ENCODE data around the gene TAC4.

The TAC4 gene

GRCh38 chr17:49848019-49848473 is at the start of gene TAC4:
TAC4 (minus strand) TSS chr17:49848069; CDS start chr17:49848017, 52 bp downstream.
- DNase-seq: no peak

GRCh38 chr17:49896860-49897259 is 49.0 kb upstream of the TAC4 start:
- DNase-seq: no peak

- no peak for DNase-seq
Observed at GRCh38 chr17:49896222-49896621, 48.4 kb upstream of the TAC4 start.

- DNase-seq: no peak
Observed at GRCh38 chr17:49895812-49896211, 47.9 kb upstream of the TAC4 start.

- no peak for DNase-seq
Observed at GRCh38 chr17:49894761-49895160, 46.9 kb upstream of the TAC4 start.

- no peak for DNase-seq
Observed at GRCh38 chr17:49891694-49892389, 44.0 kb upstream of the TAC4 start.

GRCh38 chr17:49891271-49891670 is 43.4 kb upstream of the TAC4 start:
- DNase-seq: no peak

GRCh38 chr17:49890852-49891251 is 43.0 kb upstream of the TAC4 start:
- DNase-seq: no peak

- no peak for DNase-seq
Observed at GRCh38 chr17:49890077-49890821, 42.4 kb upstream of the TAC4 start.

GRCh38 chr17:49889500-49889899 is 41.6 kb upstream of the TAC4 start:
- DNase-seq: no peak

GRCh38 chr17:49887744-49888360 is 40.0 kb upstream of the TAC4 start:
- no peak for DNase-seq

- no peak for DNase-seq
Observed at GRCh38 chr17:49887086-49887743, 39.3 kb upstream of the TAC4 start.

GRCh38 chr17:49886036-49886435 is 38.2 kb upstream of the TAC4 start:
- DNase-seq: no peak

- no peak for DNase-seq
Observed at GRCh38 chr17:49882434-49882833, 34.6 kb upstream of the TAC4 start.

- DNase-seq: no peak
Observed at GRCh38 chr17:49881054-49881402, 33.2 kb upstream of the TAC4 start.

- DNase-seq: no peak
Observed at GRCh38 chr17:49880291-49881053, 32.6 kb upstream of the TAC4 start.

GRCh38 chr17:49878931-49879904 is 31.3 kb upstream of the TAC4 start:
- no peak for DNase-seq

- DNase-seq: no peak
Observed at GRCh38 chr17:49875685-49876084, 27.8 kb upstream of the TAC4 start.

- DNase-seq: no peak
Observed at GRCh38 chr17:49874911-49875310, 27.0 kb upstream of the TAC4 start.

- DNase-seq: no peak
Observed at GRCh38 chr17:49873926-49874325, 26.1 kb upstream of the TAC4 start.

- no peak for DNase-seq
Observed at GRCh38 chr17:49873466-49873865, 25.6 kb upstream of the TAC4 start.

Measured in KG1 (cell line).